Renal cortex interstitium (tissue), 11 donors: ENCODE measurements around the gene CFAP46. TPM values are rescaled to one million over a fixed set of nuclear protein-coding genes. Genes with fewer than 3 reads are reported as not detected.
"Not testable (repeated sequence)": the region's sequence is repeated elsewhere in the genome, so short reads cannot be mapped to it uniquely, and the experiment has no call there.

Experiments
- DNase-seq, 11 donors: peaks; one replicate each; pipeline ENCODE4 v3.0.0-alpha.2; 2013; ENCODE audit warnings: low read depth in 9 of 11, low spot score in 4 of 11; ENCODE audit errors: extremely low read depth in 1 of 11
- polyA plus RNA-seq, 3 donors: library from polyadenylated mRNA; unstranded; fragments of 120-200 nt; gene quantifications; one replicate each; pipeline ENCODE4 v1.2.1, GENCODE V29; 2013; ENCODE audit not compliant: insufficient read length in 3 of 3

CFAP46 gene
- polyA plus RNA-seq, 3 donors = 7.7 to 11.4 (median 8.0) TPM

GRCh38 chr10:132892004-132892403 lies 50.4 kb downstream of the CFAP46 start:
- no peak for DNase-seq

GRCh38 chr10:132891368-132891767 lies 51.0 kb downstream of the CFAP46 start:
- no peak for DNase-seq

GRCh38 chr10:132890301-132890700 lies 52.1 kb downstream of the CFAP46 start:
- no peak for DNase-seq

- DNase-seq = no peak
Measured at GRCh38 chr10:132889556-132889955, 52.8 kb downstream of the CFAP46 start.

- no peak for DNase-seq
Measured at GRCh38 chr10:132888898-132889490, 53.4 kb downstream of the CFAP46 start.

GRCh38 chr10:132888446-132888845 lies 53.9 kb downstream of the CFAP46 start:
- not testable (repeated sequence) for DNase-seq

GRCh38 chr10:132886211-132887099 lies 55.9 kb downstream of the CFAP46 start:
- DNase-seq = no peak

- DNase-seq = no peak
Measured at GRCh38 chr10:132885451-132886210, 56.7 kb downstream of the CFAP46 start.

GRCh38 chr10:132884691-132885271 lies 57.6 kb downstream of the CFAP46 start:
- no peak for DNase-seq

- no peak for DNase-seq
Measured at GRCh38 chr10:132884041-132884440, 58.3 kb downstream of the CFAP46 start.

- DNase-seq = no peak
Measured at GRCh38 chr10:132883391-132883881, 58.9 kb downstream of the CFAP46 start.

GRCh38 chr10:132882069-132882951 lies 60.1 kb downstream of the CFAP46 start:
- no peak for DNase-seq

GRCh38 chr10:132881186-132881920 lies 61.0 kb downstream of the CFAP46 start:
- no peak for DNase-seq

GRCh38 chr10:132880128-132880981 lies 62.0 kb downstream of the CFAP46 start:
- no peak for DNase-seq

GRCh38 chr10:132879408-132880127 lies 62.8 kb downstream of the CFAP46 start:
- DNase-seq = no peak

- DNase-seq = no peak
Measured at GRCh38 chr10:132878730-132879407, 63.5 kb downstream of the CFAP46 start.
